GM20000 (cell line): ENCODE results near the gene FRMD4B.

Experiments
- DNase-seq: peaks from one replicate; pipeline ENCODE4 v3.0.0; 2012; ENCODE audit warnings: low spot score
- CTCF ChIP-seq: IDR thresholded peaks from 2 replicates; pipeline ENCODE4 v1.5.1; 2012; ENCODE audit warnings: mild to moderate bottlenecking, control low read depth; ENCODE audit errors: extremely low read depth, missing control alignments

FRMD4B gene

GRCh38 chr3:69141313-69141712 is 244.6 kb downstream of the FRMD4B start:
- DNase-seq, result no peak
- no peak for TF ChIP-seq CTCF

GRCh38 chr3:69137412-69137811 is 248.5 kb downstream of the FRMD4B start:
- DNase-seq, result no peak

GRCh38 chr3:69137005-69137404 is 248.9 kb downstream of the FRMD4B start:
- no peak for DNase-seq
- no peak for TF ChIP-seq CTCF

More at GRCh38 chr3:69137412-69137811, 248.5 kb downstream of the FRMD4B start:
- no peak for TF ChIP-seq CTCF

- no peak for TF ChIP-seq CTCF
- DNase-seq, result peak; percentile 10
Measured at GRCh38 chr3:69130689-69131088, 255.2 kb downstream of the FRMD4B start.

- no peak for DNase-seq
- TF ChIP-seq CTCF, result no peak
Measured at GRCh38 chr3:69129531-69129930, 256.4 kb downstream of the FRMD4B start.

- DNase-seq, result no peak
- no peak for TF ChIP-seq CTCF
Measured at GRCh38 chr3:69128509-69128908, 257.4 kb downstream of the FRMD4B start.

- no peak for DNase-seq
Measured at GRCh38 chr3:69126999-69127398, 258.9 kb downstream of the FRMD4B start.

More at GRCh38 chr3:69126999-69127398, 258.9 kb downstream of the FRMD4B start:
- TF ChIP-seq CTCF, result no peak
